GM21717 (cell line): Measurements from ENCODE around the gene ADAMTS19.
"Not testable (repeated sequence)": the region's sequence is repeated elsewhere in the genome, so short reads cannot be mapped to it uniquely, and the experiment has no call there.

ENCODE experiments used
- ATAC-seq: cut with Tn5 transposase; IDR thresholded peaks from one replicate; pipeline ENCODE4 v1.9.1; 2021; ENCODE audit warnings: mild to moderate bottlenecking, moderate library complexity; ENCODE audit not compliant: unreplicated experiment

The ADAMTS19 gene

DNA sequence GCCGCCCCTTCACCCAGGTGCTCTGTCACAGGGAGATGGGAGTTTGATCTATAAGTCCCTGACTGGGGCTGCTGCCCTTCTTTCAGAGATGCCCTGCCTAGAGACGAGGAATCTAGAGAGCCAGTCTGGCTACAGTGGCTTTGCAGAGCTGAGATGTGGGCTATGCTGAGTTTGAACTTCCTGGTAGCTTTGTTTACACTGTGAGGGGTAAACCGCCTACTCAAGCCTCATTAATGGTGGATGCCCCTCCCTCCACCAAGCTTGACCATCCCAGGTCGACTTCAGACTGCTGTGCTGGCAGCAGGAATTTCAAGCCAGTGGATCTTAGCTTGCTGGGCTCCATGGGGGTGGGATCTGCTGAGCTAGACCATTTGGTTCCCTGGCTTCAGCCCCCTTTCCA is 124.4 kb downstream of the ADAMTS19 start:
- not testable (repeated sequence) for ATAC-seq

DNA sequence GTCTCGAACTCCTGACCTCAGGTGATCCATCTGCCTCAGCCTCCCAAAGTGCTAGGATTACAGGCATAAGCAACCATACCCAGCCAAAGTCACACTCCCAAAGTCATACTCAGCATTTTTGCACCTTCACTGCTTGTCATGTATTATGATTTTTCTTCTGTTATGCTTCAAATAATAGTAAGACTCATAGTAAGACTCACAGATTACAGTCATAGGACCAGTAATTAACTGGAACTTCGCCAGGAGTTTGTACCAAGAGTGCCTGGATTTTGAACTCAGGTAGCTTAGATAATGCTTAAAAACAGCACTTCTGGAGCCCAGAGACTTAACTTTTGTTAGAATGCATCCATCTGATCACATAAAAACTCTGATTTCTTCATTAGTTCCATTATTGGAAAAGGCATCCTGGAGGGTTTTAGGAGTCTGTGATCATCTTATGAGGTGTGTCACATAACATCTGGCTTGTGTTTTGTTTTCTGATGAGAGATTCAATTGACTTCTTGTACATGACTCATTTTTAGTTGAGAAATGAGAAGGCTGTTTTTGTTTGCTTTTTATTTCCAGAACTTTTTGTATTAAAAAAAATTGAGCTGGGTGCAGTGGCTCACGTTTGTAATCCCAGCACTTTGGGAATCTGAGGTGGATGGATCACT is 131.5 kb downstream of the ADAMTS19 start:
- ATAC-seq = no peak

DNA sequence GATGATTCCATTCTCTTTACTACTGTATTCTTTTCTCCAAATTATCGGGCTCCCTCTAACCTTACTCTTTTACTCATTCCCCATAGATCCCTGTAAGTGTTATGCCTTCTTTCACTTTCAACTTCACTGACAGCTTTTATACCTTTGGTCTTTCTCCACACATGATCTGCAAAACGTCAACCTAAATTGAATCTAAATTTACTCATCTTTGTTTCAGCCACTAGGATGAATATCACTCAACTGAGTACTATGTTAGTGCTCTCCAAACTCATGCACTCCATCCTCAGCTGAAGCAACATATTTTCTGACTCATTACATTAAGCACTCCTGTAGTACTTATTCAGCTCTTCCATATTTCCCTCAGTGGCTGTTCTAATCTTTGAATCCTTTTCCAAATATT is 133.4 kb downstream of the ADAMTS19 start:
- no peak for ATAC-seq

DNA sequence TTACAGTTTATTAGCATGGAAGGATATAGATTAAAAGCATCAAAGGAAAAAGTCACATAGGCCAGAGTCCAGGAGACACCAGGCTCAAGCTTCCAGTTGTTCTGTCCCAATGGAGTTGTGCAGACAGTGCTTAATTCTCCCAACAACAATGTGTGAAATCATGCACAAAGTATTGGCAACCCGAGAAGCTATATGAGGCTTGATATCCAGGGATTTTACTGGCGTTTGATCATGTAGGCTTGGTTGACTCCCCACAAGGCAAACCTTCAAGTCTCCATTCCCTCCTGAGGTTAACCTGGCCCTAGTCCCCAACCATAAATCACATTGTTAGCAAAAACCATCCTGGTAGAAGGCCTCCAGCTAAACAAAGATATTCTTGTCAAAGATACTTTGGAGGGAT is 141.5 kb downstream of the ADAMTS19 start:
- ATAC-seq = no peak

DNA sequence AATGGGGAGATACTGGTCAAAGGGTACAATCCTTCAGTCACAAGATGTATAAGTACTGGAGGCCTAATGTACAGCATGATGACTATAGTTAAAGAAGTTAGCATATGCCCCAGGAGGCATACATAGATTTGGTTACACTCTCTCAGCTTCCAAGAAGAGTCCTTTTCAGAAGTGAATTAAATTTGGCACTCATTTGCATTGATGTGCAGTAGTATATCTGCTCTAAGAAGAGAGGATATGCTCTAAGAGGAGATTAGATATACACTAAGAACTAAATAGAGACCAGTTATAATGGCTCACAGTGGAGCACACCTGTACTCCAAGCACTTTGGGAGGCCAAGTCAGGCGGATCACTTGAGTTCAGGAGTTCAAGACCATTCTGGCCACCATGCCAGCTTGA is 148.3 kb downstream of the ADAMTS19 start:
- ATAC-seq = no peak

DNA sequence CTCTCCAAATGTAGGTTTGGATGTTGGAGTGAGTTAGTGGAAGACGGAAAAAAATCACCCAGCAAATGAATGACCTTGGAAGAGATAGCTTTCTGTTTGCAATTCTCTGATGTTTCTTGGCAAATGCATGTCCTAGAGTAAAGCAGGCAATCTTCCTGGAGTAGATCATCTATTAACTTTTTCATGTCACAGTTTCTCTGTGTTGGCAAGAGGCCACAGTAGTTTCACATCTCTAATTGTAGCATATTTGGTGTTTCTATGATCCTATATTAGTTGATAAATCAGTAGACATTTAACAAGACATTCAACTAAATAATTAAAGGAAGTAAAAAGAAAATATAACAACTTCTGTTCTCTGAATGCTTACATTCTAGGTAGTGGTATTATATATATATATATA is 149.6 kb downstream of the ADAMTS19 start:
- no peak for ATAC-seq

DNA sequence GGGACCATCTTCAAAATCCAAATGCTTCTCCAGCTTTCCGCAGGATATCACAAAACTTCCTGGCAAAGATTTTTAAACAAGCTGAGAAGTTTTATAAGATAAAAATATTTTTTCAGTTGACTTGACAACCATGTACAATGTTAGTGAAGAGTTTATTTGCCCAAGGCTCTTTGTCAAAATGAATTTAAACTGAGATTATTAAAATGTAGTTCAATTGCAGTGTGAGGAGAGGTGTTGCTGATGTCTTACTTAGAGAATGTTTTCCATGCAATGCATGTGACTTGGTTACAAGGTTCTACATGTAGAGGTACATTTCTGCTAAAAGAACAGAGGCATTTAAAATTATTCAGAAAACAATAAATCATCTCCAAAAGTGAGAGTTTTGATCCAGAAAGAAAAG is 156.4 kb downstream of the ADAMTS19 start:
- ATAC-seq = no peak

DNA sequence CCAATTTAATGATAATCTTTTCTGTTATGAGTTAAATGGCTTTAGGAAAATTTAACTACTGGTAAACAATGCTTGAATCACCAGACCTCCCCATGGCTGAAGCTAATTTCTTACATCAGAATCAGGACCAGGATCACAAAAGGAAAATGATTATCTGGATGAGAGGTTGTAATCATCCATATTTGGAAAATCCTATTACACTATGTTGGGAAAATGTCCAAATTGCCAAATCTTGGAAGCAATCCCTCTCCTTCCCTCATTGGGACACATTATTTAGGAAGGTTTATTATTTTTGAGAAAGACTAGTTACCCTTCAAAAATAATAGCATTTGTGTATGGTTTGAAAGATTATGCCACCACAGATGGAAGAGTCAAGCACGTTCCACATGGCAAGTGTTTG is 157.1 kb downstream of the ADAMTS19 start:
- ATAC-seq = no peak

DNA sequence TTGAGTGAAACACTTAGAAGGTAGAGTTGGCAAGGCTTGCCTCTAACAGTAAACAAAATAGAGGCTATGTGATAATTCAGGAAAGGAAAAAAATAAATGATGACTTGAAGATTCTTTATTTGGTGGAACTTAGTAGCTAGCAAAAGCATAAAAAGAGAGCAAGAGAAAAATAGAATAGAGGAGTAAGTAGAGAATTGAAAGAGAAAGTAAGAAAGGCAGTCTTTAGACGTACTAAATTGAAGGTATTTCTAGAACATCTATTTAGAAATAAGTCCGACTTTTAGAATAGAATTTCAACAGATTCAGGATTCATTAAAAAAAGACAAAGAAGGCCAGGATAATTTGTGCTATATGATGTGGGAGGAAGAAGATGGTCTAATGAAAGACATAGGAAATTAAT is 159.7 kb downstream of the ADAMTS19 start:
- no peak for ATAC-seq

DNA sequence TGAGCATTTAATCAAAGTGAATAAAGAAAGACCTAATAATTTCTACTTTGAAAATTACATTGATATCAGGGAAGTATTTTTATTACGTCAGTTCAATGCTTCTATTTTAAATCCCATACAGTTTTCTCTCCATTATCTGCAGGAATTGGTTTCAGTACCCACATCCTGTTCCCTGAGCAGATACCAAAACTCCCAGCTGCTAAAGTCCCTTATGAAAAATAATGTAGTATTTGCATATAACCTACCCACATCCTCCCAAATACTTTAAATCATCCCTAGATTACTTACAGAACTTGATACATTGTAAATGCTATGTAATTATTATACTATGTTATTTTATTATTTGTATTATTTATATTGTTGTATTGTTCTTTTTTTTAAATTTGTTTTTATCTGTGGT is 162.4 kb downstream of the ADAMTS19 start:
- no peak for ATAC-seq

DNA sequence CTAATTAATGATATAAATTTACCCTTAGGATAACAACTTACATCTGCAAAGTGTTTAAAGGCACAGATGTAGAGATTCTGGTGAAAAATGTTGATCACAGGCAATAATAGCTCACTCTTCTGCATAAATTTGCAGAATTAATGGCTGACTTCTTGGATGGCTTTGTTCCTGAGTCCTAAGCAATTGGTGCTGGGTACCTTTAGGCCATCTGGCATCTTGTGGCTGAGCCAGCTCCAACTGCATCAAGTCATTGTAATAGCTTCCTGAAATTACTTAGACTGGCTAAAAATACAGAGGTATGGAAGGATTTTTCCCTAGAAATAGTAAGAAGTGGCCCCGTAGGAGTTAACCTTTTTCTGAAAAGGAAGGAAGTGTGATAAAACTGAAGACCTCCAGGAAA is 169.5 kb downstream of the ADAMTS19 start:
- no peak for ATAC-seq

DNA sequence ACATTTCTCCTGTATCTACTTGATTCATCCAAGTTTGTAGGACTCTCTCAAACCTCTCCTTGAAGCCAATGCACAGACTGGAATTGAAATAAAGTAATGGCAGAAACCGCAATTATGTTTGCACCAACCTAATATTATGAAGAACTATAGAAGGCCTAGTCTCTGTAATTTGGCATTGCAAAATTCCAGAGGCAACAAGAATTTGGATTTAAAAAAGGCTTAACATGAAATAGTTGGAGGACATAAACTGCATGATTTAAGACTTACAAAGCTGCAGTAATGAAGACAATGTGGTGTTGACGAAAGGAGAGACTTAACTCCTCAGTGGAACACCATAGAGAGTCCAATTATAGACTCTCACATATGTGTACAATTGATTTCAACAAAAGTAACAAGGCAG is 170.0 kb downstream of the ADAMTS19 start:
- ATAC-seq = no peak

DNA sequence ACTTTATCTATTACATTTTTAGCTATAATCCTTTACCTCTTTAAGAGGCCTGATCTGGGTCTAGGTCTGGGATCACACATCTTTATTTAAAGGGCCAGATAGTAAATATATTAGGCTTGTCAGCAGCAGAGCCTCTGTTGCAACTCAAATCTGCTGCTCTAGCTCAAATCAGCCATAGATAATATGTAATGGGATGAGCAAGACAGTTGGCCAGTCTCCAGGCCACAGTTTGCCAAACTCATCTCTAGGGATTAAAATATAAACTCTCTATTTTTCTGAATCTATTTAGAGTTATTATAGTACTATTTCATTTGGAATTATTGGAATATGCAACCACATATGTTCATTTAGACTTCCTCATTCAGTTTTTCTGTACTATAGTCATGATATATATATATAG is 171.9 kb downstream of the ADAMTS19 start:
- ATAC-seq = no peak

DNA sequence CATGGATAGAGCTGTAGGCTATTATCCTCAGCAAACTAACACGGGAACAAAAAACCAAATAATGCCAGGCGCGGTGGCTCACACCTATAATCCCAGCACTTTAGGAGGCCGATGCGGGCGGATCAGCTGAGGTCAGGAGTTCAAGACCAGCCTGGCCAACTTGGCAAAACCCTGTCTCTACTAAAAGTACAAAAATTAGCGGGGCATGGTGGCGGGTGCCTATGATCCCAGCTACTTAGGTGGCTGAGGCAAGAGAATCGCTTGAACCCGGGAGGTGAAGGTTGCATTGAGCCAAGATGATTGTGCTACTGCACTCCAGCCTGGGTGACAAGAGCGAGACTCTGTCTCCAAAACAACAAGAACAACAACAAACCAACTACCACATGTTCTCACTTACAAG is 177.4 kb downstream of the ADAMTS19 start:
- ATAC-seq = not testable (repeated sequence)

DNA sequence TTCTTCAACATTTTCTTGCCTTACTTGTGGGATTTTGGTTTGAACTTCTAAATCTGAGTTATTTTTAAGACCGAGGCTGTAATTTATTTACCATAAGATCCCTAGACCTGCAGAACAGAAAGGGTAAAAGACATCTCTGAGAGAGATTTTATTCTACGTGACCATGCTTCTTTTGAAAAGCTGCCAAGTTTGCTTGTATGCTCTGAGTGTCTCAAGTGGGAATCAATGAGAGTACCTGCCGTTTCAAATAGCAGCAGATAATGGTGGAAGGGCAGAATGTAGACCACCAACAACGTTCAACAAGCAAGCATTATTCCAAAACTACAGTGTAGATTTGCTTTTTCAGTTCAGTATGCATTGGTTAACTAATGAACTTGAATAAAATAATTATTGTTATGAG is 179.2 kb downstream of the ADAMTS19 start:
- ATAC-seq = no peak

DNA sequence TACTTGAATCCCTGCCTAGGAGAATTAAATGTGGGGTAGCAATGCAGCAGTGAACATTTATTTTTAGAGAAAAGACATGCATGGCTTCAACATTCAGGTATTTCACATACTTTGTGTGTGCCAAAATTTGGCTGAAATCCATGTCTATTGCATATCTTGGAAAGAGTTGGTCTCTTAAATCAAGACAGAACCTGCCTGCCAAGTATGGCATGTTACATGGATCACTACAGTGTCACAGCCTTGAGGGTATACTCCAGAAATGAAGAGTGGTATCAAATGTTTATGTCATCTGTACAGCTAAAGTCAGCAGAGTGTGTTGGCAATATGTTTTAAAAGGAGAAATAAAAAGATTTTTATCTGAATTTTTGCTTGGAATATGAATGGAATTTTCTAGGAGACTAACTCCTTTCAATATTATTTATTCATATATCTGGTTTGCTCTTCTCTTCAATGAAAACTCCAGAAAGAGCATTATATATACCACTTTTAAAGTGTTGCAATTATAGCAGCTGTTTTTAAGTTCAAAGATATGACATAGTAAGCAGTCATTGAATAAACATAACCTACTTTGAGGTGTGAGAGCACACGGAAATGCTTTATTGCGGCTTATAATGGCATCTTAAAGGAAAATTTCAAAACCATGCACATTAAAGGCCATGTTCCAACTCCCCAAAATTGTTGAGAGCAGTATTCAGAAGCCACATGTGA is 192.4 kb downstream of the ADAMTS19 start:
- ATAC-seq = no peak

DNA sequence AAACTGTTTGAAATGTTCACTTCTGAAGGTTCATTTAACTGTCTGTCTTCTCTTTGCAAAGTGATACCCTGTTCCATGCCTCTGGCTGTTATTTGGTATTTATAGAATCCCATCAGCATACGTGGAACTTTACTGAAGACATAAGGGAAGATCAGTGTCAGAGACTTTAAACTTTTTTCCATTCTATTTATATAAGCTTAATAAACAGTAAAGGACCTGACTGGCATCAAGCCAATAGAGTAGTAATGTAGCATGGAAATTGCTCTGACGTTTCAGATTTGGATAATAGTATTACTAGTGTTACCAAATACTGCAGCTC is 192.9 kb downstream of the ADAMTS19 start:
- no peak for ATAC-seq

DNA sequence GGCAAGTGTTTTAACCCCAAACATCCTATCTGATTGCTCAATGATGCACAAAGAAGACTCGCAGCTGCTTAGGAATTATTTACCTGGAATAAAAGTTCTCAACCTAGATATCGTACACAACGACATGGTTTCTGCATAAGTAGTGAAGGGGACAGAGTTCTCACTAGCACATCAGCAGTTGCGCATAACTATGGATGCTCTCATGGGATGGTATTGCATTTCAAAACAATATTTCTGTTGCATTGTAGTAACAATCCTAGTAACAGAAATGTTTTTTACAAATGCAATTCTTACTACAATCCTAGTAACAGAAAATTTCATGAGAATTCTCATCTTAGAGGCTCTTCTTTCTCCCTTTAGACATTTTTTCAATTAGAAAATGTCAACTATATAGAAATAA is 193.3 kb downstream of the ADAMTS19 start:
- no peak for ATAC-seq

DNA sequence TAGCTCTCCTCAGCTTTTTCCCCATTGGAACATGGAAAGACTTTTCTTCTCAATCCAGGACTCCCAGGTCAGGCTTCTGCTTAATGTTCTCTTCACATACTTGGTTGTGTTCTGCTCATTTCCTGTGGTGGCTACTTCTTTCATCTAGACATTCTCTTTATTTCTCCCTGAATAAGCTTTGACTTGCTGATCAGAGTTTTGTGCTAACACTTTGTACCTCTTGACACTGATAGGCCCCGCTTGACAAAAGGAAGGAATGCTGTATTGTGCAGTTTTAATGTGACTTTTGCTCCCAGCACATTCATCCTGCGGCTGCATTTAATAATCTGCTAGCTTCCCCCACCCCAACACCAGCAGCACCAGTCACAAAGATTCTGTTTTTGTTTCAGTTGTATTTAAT is 196.9 kb downstream of the ADAMTS19 start:
- ATAC-seq = no peak

DNA sequence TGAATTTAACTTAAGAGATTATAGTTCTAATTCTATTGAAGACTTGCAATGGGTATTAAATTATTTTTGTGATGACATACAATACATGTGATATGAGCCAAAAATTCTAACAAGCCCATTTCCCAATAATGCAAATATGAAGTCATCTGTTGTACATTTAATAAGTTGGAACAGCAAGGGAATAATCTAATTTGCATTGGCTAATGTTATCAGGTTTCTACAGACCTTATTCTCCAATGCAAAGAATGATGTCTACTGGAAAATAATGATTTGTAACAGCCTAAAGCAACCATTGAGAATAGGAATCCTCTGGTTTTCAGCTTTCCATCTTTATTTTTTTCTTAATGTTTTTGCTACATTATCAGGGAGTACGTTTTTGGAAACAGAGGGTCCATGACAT is 198.7 kb downstream of the ADAMTS19 start:
- ATAC-seq = no peak

DNA sequence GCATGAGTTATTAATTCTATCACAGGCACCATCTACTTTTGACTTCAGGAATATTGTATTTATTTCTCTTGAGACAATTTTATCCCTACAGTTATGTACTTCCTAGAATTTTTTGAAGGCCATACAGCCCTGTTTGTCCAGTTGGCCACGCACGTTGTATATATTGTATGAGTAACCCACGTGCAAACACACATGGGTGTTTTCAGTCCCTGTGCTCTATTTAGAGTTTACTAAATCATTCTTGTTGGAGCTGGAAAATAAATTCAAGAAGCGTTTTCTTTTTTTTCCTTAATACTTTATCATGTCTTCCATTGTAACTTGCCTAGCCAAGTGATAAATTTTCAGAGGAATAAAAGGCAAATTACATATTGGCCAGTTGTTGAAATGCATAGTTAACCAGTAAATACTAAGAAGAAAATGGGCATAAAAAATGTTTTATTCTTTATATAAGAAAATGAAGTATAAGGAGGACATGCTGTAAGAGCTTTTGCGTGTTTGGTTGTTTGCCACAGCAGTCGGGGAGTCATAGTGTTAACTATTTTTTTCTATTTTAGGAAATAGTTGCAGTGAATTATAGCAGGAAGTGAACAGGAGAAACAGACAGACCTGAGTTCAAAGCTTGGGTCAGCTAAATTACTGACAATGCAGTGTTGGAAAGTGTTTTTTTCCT is 201.4 kb downstream of the ADAMTS19 start:
- ATAC-seq = no peak

DNA sequence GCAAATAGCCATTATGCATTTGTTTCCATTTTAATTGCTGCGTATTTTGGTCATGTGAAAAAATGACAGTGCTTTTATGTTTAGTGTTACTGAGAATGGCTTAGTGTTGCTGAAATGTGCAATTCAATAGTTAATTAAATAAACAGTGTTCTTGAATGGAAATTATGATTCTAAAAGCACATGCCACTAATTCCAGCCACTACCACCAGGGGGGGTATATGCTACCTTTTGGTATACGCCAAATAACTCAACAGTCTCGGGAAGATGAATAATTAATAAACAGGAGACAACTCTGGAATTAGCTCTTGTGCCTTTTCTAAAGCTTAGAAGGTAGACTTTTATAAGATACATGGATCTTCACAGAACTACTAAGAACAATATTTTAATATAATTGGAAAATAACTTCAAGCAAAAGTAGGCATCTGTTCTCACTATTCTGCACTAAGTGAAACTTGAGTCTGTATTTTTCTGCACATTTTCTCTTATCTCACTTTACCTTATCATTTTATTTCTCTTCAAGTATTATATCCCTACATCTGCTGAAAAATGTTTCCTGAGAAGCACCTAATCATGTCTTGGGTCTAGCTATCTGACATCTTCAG is 204.3 kb downstream of the ADAMTS19 start:
- peak; percentile 73 for ATAC-seq
